C1 segment of cervical spinal cord (tissue), 14 donors: Measurements from ENCODE around the gene IRF8.

Experiments used
- DNase-seq, 14 donors: peaks; one replicate each; lab custom pipeline; 2025; lab: John Stamatoyannopoulos, UW

Gene IRF8

DNA sequence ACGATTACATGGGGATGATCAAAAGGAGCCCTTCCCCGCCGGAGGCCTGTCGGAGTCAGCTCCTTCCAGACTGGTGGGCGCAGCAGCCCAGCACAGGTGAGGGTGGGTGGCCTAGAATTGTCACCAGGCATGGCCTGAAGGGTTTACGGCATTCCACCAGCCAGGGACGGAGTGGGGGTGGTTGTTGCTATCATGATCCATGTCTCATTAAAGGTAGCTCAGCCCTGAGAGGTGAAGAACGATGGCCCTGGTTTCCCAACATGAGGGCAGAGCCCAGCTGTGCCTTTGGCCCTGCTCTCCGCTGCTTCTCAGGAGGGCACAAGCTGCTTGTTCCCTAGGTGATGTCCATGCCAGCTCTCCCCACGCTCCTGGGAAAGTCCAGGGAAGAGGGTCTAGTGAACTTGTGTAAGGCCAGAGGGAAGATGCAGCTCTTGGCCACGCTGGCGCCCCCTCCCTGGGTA, 14.2 kb downstream of the IRF8 start:
- DNase-seq: no peak

DNA sequence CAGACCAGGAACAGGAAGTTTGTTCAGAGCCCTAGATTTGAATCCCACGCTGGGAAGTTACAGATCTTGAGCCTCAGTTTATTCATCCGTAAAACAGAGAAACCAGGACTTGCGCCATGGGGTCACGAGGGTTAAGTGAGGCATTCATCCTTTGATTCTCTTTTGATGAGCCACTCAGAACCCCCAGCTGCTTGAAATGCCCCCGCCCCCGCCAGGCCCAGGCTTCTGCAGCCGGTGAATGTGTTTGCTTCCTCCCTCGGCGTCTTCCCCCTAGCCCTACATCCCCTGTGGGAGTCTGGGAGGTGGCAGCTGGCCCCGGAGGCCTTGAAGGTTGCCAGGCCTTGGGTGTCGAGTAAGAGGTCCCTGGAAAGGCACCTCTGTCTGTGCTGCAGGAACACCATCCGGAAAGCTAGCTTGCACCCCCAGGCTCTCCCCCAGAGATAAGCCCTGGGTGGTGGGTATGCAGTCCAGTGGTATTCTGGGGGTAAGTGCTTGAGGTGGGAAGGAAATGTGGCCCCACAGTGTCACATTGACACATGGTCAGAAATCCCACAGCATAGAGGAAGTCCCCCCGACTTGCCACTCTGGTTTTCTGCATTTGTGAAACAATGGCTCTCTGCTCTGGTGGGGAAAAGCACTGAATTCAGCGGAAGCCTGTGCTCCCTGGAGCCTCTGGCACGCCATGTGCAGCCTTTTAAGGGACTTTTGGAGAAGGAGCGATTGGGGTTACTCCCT, 14.9 kb downstream of the IRF8 start:
- no peak for DNase-seq

DNA sequence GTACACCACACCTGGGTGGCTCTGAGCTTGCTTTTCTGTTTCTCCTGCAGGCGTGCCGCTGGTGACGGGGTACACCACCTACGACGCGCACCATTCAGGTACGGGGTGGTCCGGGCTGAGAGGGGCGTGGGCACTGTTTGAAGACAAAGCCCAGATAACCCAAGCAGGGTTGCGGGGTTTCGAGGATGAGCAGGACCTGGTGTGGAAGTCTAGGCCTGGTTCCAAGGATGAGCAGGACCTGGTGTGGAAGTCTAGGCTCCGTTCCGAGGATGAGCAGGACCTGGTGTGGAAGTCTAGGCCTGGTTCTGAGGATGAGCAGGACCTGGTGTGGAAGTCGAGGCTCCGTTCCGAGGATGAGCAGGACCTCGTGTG, 15.4 kb downstream of the IRF8 start:
- no peak for DNase-seq

DNA sequence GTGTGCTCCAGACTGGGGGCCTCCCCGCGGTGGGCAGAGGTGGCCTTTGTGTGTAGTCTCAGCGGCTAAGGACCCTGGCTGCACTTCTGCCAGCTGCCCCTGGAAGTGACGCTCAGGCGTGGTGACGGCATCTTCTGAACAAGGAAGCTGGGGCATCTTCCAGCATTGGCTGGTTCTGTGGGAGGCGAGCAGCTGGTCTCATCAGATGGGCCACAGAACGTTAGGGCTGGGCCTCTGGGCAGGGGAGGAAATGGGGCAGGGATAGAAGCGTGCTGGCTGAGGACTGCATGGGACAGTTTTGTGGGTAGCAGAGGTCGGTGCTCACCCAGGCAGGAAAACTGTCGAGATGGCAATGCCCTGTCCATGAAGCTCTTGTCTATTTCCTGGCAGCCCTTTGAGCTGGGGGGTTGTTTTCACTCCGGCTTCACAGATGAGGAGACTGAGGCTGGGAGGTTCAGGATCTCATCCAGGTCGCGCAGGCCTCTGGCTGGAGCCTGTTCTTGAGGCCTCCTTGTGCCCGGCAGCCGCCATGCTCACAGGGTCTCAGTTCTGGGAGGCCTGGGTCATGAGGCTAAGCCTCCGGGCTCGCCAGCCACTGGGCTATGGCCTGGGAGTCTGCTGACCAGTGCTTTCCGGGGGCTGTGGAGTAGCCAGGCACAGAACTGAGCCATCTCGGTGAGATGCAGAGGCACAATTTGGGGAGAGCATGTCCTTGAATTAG, 16.3 kb downstream of the IRF8 start:
- DNase-seq: no peak

DNA sequence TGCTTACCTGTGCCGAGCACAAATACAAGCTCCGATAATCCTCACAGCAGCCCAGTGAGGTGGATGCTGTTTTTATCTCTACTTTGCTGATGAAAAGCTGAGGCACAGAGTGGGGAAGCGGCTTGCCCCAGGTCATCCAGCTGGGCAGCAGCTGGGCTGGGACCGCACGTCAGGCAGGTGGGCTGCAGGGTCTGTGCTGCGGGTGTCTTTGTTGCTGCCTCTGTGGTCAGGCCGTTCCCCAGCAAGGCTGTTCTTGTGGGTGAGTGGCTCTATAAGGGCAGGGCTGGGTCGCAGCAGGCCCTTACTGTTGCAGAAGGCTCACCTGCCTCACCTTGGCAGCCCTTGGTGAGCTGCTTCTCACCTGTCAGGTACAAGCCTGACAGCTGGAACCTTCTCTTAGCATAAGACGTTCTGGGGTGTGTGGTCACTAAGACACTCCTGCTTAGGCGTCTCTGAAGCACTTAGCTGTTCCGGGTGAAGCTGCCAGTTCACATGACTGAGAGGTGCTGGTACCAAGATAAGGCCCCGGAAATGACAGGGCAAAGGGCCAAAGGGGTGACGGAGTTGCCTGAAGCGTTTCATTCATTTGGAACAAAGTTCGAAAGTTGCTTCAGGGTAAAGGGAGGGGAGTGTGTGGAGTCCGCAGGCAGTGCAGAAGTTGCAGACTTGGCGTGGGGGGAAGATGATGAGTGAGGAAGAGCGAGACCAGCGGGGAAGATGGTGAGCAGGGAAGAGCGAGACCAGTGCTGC, 17.4 kb downstream of the IRF8 start:
- no peak for DNase-seq

DNA sequence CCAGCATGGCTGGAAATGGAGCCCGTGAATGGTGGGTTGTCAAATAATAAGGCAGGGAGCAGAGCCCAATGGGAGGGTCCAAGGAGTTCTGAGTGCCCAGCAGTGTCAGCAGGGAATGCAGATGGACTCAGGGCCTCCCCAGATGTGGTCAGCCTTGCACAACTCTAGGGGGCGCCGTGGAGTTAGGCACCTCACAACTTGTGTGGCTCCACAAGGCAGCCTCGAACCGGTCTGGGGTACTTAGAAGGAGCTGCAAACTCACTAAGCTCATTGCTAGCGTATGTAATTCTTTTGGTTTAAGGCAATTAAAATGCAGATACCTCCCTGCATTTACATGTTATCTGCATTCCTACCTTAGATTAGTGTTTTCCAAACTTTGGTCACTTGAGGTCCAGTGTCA, 18.1 kb downstream of the IRF8 start:
- DNase-seq: no peak

DNA sequence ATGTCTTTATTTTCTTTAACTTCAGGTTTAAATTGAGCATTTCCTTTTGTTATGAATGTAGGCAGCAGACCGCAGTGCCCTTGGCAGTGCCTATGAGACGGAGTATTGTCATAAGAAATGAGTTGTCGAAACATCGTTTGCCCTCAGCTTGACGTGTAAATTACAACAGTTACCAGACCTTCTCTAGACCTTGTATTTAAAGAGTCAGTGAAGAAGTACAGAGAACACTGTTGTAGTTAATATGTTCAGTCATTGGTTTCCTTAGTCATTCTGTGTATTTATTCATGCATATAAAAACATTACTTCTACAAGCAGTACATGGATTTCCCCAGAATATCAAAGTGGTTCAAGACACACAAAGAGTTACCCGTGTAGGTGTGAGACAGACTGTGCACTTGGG, 19.0 kb downstream of the IRF8 start:
- DNase-seq: no peak

DNA sequence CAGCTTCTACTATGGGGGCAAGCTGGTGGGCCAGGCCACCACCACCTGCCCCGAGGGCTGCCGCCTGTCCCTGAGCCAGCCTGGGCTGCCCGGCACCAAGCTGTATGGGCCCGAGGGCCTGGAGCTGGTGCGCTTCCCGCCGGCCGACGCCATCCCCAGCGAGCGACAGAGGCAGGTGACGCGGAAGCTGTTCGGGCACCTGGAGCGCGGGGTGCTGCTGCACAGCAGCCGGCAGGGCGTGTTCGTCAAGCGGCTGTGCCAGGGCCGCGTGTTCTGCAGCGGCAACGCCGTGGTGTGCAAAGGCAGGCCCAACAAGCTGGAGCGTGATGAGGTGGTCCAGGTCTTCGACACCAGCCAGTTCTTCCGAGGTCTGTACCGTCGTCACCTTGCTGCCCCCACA, 19.5 kb downstream of the IRF8 start:
- DNase-seq: no peak

DNA sequence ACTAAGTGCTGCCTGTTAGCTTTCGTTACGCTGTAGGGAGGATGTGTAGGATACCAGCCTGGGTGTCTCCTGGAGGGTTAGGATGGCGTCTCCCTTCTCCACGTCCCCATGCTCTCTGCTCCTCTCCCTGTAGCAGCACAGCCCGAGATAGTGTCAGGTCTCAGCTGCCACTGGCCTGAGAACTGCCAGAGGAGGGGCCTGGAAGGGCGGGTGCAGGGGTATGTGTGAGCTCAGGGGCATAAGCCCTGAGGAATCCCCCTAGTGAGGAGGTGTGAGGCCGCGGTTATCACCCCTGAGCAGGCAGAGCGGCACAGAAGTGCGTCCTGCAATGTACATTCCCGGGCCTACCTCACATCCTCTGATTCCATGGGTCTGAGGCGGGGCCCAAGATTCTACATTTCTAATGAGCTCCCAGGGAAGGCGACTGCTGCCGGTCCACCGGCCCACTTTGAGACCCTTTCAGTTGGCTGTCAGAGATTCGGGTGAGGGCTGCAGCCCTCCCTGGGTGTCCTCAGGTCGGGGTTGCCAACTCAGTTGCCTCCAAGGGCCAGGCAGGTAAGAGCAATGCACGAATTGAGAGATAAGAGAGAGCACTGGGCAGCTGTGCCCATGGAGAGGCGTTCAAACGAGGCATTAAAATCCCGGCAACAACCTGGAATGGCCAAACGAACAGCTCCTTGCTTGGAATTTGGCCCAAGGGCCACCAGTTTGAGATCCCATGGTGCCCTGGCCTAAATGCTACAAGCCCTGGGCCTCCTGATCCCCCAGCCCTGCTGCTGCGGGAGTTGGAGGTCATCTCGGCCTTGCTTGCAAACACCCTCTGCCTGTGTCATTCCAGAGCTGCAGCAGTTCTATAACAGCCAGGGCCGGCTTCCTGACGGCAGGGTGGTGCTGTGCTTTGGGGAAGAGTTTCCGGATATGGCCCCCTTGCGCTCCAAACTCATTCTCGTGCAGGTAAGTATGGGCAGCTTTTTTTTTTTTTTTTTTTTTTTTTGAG, 20.6 kb downstream of the IRF8 start:
- no peak for DNase-seq

DNA sequence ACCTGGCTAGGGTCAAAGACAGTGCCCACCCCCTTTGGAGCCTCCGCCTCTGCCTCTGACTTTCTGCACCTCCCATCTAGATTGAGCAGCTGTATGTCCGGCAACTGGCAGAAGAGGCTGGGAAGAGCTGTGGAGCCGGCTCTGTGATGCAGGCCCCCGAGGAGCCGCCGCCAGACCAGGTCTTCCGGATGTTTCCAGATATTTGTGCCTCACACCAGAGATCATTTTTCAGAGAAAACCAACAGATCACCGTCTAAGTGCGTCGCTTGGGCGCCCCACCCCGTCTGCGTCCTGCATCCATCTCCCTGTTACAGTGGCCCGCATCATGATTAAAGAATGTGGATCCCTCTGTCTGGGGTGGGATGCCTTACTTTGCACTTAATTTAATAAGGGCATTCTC, 22.1 kb downstream of the IRF8 start:
- DNase-seq: no peak

DNA sequence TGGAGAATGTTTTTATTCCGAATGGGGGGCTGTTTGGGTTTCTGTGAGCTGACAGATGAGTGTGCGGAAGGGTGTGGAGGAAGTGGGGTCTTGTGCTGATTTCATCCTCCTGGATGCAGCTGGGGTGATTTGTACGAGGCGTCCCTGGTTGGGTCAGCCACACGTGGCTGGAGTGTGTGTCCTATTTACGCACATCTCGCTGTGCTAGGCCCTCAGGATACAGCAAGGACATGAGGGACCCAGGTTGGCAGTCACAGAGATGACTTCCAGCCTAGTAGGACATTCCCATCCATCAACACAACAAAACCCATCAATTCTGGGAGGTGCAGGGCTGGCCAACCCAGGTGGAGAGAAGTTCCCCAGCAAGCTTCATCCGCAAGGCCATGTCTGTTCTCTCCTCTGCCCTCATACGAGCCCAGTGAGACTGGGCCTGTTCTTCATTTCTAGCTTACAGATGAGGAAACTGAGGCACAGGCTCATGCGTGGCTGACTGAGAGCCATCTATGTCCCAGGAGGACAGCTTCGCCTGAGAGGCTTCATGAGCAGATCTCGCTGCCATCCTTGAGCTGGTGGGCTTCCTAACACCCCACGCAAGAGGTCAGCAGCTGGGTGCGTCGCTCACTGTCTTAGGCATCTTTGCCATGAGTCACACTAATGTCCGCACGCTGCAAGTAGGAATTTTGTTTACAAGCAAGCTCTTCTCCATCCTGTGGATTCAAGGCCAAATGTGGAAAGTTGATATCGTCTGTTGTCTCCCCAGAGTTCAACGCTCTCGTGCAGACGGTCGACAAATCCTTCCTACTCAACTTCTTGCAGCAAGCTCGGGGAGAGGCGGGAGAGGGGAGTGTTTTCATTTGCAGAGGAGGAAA, 24.4 kb downstream of the IRF8 start:
- DNase-seq: no peak

DNA sequence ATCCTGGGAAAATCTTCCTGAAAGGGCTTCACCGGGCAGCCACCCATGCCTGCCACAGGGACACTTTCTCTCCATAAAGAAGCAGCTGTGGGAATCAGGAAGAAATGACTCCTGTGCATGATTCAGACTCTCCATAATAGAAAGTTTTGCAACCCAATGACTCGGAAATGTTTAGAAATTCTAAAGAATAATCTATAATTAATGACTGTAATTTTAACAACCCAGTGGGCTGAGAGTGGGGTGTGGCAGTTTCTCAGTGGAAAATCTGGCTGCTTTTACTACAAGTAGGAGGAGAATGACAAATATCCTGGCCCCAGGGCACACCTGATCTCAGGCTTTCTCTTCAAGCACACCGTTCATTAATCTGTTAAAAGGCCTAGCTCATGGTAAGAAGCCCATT, 25.7 kb downstream of the IRF8 start:
- DNase-seq: no peak

DNA sequence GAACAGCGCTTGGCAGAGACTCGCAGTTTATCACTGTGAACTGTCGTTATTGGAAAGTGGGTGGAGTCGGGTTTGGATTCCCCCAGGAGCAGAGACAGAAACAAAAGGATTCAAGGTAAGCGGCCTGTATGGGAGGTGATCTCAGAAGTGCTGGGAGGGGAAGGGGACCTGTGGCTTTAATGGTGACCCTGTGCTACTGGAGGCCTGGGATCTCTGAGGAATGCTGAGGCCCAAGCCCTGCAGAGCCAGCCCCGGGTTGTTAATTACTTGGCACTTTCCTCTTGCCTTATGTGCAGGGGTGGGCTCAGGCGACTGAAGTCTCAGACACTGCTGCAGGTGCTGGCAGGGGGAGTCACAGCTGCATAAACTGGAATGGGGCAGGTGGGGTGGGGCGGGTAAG, 27.4 kb downstream of the IRF8 start:
- DNase-seq: no peak

DNA sequence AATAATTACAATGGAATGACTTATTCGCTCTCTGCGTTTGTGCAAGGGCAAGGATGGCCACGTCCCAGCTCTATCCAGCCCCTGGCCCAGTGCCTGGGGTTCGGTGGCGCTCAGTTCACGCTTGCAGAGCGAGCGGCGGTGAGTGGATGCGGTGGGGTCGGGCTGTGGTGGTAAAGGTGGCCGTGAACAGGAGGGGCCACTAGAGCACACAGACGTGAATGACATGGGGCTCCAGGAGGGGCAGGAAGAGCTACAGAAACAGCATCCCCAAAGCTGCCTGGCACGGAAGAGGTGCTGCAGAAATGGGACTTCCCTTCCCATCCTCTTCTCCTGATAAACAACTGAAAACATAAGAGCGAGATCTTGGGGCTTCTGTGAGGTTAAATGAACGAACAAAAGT, 28.4 kb downstream of the IRF8 start:
- DNase-seq: no peak

DNA sequence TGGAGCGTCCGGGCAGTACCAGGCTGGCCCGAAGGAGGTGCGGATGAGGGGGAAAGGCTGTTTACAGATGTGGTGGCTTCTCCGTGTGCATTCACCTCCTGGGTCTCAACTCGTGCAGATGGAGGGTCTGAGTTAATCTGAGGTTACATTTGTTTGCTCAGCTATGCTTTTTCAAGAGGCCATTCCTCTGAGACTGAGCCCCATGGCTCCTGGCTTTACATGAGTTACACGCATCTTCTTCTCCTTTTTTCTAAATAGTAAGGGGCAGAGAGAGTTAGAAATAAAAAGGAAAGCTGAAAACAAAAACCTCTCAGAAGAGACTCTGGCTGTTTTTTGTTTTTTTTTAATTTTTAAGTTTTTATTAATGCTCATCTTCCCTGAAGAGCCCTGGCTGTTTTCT, 29.0 kb downstream of the IRF8 start:
- no peak for DNase-seq

DNA sequence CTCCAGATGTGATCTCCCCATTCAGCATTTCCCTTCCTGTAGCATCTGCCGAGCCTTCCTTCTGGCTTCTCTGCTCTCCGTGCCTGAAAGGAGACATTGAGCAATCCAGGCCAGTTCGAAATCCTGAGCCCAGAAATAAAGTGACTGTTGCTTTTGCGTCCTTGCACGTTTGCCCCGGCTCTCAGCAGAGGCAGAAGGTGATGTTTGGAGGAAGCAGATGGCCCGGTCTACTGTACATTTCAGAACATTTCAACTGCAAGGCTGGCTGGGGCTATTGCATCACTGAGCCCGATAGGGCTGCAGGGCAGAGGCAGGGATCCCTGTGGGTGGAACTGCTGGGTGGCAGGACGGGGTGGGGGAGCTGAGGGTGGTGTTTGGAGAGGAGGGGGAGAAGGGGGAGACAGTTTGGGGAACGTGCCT, 29.4 kb downstream of the IRF8 start:
- peak in 2 of 14 donors; percentile 7 to 38 for DNase-seq

DNA sequence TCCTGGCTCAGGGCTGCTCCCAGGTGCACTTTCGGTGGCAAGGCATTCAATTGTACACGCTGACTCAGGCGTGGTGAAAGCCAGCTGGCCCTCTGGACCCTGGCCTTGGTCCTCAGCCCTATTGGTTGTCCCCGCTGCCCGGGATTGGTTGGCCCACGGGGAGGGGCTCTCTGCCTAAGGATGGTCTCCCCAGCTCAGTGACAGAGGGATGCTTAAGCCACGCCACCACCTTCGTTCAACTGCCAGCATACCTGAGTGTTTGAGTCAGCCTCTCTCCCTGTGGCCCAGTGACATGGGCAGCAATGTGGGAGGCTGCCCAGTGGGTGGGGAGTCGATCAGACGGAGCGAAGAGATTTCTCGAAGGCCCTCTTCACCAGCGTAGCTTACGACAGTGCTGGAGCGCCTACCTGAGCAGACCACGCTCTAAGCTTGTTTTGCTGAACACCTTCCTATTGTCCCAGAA, 30.3 kb downstream of the IRF8 start:
- peak in 1 of 14 donors; percentile 7 for DNase-seq

DNA sequence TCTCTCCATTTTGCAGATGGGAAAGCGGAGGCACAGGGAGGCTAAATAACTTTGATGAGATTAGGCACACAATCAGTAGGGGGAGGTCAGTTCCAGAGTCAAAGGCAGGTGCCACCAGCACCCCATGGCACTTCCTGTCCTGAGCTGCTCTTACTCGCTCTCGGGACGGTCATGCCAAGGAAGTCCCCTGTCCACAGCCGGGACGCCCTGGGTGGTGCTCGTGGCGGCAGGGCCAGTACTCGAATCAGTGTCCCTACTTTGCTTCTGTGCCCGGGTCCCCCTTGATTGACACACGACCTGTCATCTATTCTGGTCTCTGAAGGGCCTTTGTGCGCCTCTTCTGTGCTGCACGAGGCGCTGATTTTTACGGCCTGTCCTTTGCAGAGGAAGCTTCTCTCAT, 31.3 kb downstream of the IRF8 start:
- no peak for DNase-seq

DNA sequence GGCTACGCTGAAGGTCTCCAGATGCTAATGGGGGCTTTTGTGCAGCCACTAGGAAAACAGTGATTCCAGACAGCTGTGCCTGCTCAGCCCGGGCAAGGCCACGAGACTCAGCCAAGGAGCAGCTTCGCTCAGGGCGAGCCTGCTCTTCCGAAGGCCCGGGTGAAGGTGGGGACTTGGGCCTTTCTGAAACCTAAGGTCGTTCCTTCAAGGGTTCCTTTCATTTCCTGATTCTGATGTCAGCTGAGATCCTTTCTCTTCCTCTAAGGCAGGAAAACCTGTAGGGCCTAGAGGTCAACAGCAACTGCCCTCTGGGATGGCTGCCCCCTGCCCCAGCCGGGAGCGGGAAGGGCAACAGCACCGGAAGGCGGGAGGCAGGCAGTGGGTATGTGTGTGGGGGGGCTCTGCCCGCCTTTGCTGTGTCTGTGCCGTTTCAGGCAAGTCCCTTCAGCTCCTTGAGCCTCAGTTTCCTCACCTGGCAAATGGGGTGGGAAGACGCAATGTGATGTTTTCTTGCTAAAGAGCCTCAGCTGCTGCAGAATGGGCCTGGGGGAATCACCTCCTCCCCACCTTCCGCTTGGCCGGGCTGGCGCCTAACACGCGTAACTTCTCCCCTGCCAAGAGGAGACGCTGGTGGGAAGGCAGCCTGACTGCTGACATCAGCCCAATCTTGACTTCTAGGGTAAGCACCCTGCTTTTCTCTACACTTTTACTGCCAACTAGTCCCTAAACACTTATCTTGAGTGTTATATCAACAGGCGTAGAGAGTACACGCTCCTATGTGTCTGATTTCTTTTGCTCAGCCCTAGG, 32.8 kb downstream of the IRF8 start:
- DNase-seq: no peak
